GM12892 (cell line): ENCODE results near the gene NUTF2.
"Not testable (repeated sequence)": the region's sequence is repeated elsewhere in the genome, so short reads cannot be mapped to it uniquely, and the experiment has no call there.

Experiments used
- DNase-seq: peaks from one replicate; pipeline ENCODE4 v3.0.0; 2011; ENCODE audit not compliant: insufficient read length
- FAIRE-seq: peaks from 2 replicates; lab custom pipeline; 2011; peaks lifted over from hg19 to GRCh38; lab: Jason Lieb, UNC
- POLR2A ChIP-seq: IDR thresholded peaks from 2 replicates; pipeline ENCODE4 v1.6.1; 2011; ENCODE audit warnings: low read depth, low read length, control low read depth
- POLR2AphosphoS5 ChIP-seq: IDR thresholded peaks from 2 replicates; pipeline ENCODE4 v1.6.1; 2011; ENCODE audit warnings: low read depth, low read length, control low read depth
- TAF1 ChIP-seq: IDR thresholded peaks from 2 replicates; pipeline ENCODE4 v1.6.1; 2011; ENCODE audit warnings: low read depth, mild to moderate bottlenecking, control low read depth, low read length, borderline replicate concordance

The NUTF2 gene

DNA sequence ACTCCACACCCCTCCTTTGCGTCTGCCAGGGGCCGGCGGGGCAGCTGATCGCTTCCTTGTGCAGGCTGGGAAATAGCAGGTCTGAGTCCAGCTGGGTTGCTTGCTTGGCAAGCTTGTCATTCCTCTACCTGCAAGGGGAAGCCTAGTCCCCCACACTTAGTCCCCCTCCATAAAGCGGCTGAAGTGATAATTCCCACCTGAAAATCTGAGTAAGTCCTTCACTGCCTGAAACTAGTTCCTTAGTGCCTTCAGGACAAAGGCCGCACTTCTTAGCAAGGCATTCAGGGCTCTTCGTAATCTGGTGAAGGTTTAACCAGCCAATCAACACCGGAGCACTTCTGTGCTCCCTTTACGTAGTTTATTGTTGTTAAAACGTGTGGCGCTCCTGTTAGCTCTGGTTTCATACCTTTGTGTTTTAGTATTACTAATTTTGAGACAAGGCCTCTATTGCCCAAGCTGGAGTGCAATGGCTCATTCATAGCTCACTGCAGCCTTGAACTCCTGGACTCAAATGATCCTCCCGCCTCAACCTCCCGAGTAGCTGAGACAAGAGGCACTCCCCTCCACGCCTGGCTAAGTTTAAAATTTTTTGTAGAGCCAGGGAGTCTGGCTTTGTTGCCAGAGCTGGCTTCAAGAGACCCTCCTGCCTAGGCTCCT, 47.1 kb downstream of the NUTF2 start:
- no peak for FAIRE-seq
- no peak for DNase-seq
- no peak for TF ChIP-seq POLR2AphosphoS5
- TF ChIP-seq POLR2A, result no peak
- TF ChIP-seq TAF1, result no peak

DNA sequence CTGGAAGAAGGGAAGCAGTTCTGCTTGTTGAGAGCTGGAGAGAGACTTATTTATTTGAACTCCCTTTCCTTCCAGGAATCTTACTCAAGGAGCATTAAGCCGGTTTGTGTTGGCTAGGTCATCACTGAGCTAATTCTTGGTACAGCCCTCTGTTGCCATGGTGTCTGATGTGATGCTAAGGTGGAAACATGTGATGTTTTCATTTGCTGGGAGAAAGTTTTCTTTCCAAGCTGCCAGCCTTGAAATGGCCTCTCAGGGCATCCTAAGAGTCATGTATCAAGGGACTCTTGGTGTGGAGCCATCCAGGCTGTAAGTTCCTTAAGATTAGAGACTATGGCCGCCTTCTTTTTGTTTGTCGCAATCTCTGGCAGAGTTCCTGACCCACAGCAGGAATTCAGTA, 50.5 kb downstream of the NUTF2 start:
- TF ChIP-seq POLR2AphosphoS5, result no peak
- TF ChIP-seq TAF1, result no peak
- TF ChIP-seq POLR2A, result no peak
- DNase-seq, result no peak
- no peak for FAIRE-seq

DNA sequence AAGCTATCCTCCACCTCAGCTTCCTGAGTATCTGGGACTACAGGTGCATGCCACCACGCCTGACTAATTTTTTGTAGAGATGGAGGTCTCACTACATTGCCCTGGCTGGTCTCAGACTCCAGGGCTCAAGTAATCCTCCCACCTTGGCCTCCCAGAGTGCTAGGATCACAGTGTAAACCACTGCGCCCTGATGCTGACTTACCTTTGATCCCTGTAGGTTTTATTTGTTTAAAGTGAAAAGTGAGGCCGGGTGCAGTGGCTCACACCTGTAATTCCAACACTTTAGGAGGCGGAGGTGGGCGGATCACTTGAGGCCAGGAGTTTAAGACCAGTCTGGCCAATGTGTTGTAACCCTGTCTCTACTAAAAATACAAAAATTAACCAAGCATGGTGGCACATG, 55.0 kb downstream of the NUTF2 start:
- FAIRE-seq (no peak), DNase-seq (no peak)
- TF ChIP-seq POLR2A, result no peak
- no peak for TF ChIP-seq TAF1
- TF ChIP-seq POLR2AphosphoS5, result no peak

DNA sequence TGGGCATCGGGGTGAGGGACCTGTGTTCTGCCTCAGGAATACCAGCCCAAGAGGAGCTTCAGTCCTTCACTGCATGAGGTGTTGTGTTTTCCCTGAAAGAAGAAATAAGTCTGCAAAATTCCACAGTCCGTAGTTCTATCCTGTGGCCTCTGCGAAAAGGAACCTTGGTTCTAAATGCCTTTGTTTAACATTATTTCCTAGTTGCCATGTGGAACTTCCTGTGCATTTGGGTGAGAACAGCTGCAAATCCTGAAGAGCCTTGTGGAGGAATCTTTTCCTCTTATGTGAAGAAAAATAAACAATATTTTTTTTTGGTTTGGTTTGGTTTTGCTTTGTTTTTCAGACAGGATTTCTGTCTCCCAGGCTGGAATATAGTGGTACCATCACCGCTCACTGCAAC, 56.1 kb downstream of the NUTF2 start:
- no peak for TF ChIP-seq TAF1
- TF ChIP-seq POLR2A, result no peak
- no peak for TF ChIP-seq POLR2AphosphoS5
- FAIRE-seq (no peak), DNase-seq (no peak)

DNA sequence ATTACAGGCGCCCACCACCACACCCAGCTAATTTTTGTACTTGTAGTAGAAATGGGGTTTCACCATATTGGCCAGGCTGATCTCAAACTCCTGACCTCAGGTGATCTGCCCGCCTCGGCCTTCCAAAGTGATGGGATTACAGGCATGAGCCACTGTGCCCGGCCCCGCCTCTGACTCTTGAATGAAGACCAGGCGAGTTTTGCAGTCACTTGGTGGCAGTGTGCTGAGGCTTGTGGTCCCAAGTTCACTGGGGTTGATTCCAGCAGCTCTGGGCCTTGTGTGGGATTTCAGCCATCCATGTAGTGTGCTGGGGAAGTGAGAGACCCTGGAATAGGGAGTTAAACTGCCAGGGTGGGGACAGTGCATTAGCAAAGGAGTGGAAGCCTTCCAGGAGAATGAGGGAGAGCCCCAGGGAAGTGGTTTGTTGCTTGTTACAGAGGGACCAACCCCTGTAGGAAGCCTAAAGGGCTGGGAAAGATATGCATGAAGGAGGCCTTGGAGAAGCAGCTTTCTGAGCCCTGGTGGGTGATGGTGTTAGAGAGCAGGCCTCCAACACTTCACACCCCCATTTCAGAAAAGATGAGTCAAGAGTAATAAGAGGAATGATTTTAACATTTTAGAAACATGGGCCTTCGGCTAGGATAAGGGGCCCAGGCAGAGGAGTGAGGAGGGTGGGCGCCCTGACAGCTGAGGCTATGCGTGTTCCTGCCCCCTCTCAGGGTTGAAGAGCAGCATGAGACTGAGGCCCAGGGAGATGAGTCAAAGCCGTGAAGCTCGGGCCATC, 60.9 kb downstream of the NUTF2 start:
- TF ChIP-seq POLR2A, result no peak
- no peak for TF ChIP-seq POLR2AphosphoS5
- no peak for TF ChIP-seq TAF1
- FAIRE-seq, result no peak

DNA sequence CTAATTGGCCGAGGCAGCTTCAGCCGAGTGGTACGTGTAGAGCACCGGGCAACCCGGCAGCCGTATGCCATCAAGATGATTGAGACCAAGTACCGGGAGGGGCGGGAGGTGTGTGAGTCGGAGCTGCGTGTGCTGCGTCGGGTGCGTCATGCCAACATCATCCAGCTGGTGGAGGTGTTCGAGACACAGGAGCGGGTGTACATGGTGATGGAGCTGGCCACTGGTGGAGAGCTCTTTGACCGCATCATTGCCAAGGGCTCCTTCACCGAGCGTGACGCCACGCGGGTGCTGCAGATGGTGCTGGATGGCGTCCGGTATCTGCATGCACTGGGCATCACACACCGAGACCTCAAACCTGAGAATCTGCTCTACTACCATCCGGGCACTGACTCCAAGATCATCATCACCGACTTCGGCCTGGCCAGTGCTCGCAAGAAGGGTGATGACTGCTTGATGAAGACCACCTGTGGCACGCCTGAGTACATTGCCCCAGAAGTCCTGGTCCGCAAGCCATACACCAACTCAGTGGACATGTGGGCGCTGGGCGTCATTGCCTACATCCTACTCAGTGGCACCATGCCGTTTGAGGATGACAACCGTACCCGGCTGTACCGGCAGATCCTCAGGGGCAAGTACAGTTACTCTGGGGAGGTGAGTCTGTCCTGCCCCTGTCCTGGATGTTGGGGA, 62.5 kb downstream of the NUTF2 start:
- FAIRE-seq (no peak), DNase-seq (no peak)
- TF ChIP-seq POLR2AphosphoS5 (no peak), TAF1 (no peak), POLR2A (no peak)

More for the DNA sequence above, 60.9 kb downstream of the NUTF2 start:
- DNase-seq, result no peak

DNA sequence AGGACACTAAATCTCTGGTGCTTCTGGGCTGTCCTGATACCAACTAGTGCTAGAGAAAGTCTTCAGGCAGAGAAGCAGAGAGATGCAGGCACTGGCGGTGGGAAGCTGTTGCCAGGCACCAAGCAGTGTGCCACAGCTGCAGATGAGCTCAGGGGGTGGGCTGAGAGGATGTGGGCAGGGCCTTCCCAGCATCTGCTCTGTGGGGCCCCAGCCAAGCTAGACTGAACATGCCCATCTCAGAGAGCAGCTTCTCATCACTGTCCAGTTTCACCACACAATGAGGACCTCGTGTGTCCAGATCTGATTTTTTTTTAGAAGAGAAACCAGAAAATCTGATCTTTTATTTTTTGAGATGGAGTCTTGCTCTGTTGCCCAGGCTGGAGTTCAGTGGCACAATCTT, 63.4 kb downstream of the NUTF2 start:
- TF ChIP-seq POLR2AphosphoS5 (no peak), TAF1 (no peak), POLR2A (no peak)
- no peak for DNase-seq
- no peak for FAIRE-seq

DNA sequence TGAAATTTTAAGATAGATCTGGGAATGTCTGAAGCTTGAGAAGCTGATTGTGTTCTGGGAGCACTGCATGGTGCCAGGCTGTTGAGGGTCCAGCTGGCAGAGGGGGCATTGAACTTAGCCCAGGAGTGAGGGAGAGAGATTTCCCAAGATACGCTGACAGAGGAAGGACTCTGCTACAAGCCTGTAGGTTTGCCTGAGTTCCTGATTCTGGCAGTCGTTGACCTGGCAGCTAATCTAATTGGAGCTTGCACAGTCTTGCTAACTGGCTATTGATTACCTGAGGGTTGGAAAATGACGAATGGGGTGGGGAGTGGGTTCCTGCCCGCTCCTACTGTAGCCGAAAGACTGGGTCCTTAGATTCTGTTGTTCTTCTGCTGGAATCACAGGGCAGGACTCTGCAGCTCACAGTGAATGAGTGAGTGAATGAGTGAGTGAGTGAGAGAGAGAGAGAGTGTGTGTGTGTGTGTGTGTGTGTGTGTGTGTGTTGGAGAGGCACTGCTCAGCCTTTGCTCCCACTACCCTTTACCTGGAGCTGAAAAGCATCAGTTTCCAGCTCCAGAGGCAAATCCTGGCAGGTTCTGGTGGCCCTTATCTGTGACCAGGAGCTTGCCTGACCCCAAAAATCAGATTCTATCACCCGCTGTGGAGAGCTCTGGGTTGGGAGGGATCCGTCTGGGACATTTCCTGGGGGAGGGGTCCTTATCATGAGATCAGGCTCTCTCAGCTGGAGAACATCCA, 68.2 kb downstream of the NUTF2 start:
- FAIRE-seq (no peak), DNase-seq (no peak)

DNA sequence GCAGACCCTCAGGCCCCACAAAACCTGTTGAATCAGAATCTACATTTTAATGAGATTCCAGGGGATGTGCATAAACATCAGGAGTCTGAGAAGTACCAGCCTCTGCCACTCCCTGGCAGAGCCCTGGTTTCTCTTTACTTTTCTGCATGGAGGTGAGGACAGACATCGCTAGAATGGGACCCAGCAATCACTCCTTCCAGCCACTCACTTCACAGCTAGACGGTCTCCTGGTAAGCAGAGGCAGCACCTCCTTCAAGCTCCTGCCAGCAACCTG, 68.7 kb downstream of the NUTF2 start:
- FAIRE-seq, result not testable (repeated sequence)

More for the DNA sequence above, 68.2 kb downstream of the NUTF2 start:
- TF ChIP-seq TAF1 (no peak), POLR2AphosphoS5 (no peak), POLR2A (no peak)

DNA sequence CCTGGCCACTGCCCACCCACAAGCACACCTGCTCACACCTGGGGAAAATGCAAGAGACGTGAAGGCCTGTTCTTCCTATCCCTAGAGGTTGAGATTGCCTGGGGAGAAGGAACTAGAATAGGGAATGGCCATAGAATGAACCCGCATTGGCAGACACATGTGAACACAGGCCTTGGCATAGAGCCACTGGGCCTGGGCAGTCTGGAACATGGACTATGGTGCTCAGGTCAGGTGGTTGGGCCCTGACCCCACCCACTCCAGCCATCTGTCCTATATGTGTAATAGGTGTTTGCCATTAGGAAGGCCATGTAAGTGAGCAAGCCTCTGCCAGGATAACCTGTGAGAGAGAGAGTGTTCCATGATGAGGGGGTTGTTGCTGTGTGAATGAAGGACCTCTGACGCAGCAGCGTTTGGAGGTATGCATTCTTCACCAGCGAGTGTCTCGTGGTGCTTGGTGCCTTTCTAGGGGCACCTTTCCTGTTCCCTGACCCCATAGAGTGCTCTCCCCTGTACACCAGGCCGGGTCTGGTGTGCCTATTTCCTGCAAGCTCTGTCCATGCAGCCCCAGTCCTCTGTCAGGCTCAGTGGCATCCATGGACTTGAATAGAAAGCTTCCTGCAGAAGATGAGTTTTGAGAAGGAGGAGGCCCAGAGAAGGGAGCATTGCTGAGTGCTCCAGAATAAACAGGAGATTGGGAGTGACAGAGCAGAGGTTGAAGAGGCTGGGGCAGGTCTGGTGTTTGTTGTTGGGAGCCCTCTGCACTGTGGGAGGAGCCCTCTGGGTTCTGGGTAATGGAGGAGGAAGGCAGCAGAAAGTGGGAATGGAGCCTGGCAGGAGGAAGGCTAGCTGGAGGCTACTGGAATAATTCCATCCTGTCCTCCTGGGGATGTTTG, 69.3 kb downstream of the NUTF2 start:
- FAIRE-seq, result no peak
- TF ChIP-seq POLR2AphosphoS5, result no peak
- no peak for TF ChIP-seq TAF1
- no peak for TF ChIP-seq POLR2A
- DNase-seq, result no peak

More for the DNA sequence above, 68.7 kb downstream of the NUTF2 start:
- not testable (repeated sequence) for DNase-seq
